NCI-H128 (cell line): ENCODE data around the gene CBLB.

Experiments used
- DNase-seq: peaks from one replicate; lab custom pipeline; 2025; ENCODE audit not compliant: unreplicated experiment; lab: John Stamatoyannopoulos, UW

The CBLB gene

GRCh38 chr3:105791919-105792786, 76.7 kb downstream of the CBLB start:
- DNase-seq, result no peak

- DNase-seq, result no peak
Measured at GRCh38 chr3:105791131-105791530, 77.7 kb downstream of the CBLB start.

GRCh38 chr3:105790534-105790933, 78.3 kb downstream of the CBLB start:
- no peak for DNase-seq

GRCh38 chr3:105788593-105788992, 80.2 kb downstream of the CBLB start:
- DNase-seq, result no peak

GRCh38 chr3:105787453-105787852, 81.4 kb downstream of the CBLB start:
- no peak for DNase-seq

- no peak for DNase-seq
Measured at GRCh38 chr3:105786990-105787389, 81.8 kb downstream of the CBLB start.

- DNase-seq, result no peak
Measured at GRCh38 chr3:105786241-105786640, 82.6 kb downstream of the CBLB start.

- no peak for DNase-seq
Measured at GRCh38 chr3:105785803-105786202, 83.0 kb downstream of the CBLB start.

- DNase-seq, result no peak
Measured at GRCh38 chr3:105783631-105784030, 85.2 kb downstream of the CBLB start.

- DNase-seq, result no peak
Measured at GRCh38 chr3:105781871-105782270, 86.9 kb downstream of the CBLB start.

GRCh38 chr3:105780107-105780506, 88.7 kb downstream of the CBLB start:
- DNase-seq, result no peak

- DNase-seq, result no peak
Measured at GRCh38 chr3:105775368-105775767, 93.4 kb downstream of the CBLB start.

GRCh38 chr3:105774444-105775180, 94.2 kb downstream of the CBLB start:
- DNase-seq, result no peak

GRCh38 chr3:105773291-105773690, 95.5 kb downstream of the CBLB start:
- no peak for DNase-seq

GRCh38 chr3:105772635-105773034, 96.2 kb downstream of the CBLB start:
- DNase-seq, result no peak

GRCh38 chr3:105771392-105771791, 97.4 kb downstream of the CBLB start:
- DNase-seq, result no peak

- DNase-seq, result no peak
Measured at GRCh38 chr3:105770410-105770809, 98.4 kb downstream of the CBLB start.

GRCh38 chr3:105767776-105768175, 101.0 kb downstream of the CBLB start:
- DNase-seq, result no peak

- DNase-seq, result no peak
Measured at GRCh38 chr3:105767216-105767615, 101.6 kb downstream of the CBLB start.

GRCh38 chr3:105765308-105765639, 103.5 kb downstream of the CBLB start:
- DNase-seq, result no peak

- DNase-seq, result no peak
Measured at GRCh38 chr3:105764378-105765307, 104.2 kb downstream of the CBLB start.
